Activated B cell treated with CpG ODN at 0.5 μM for 24 hours (primary cell): Measurements from ENCODE around the gene ZNF223. TPM values are rescaled to one million over a fixed set of nuclear protein-coding genes. Genes with fewer than 3 reads are reported as not detected.

ENCODE experiments used
- ATAC-seq: fragments of 200-7000 bp; cut with Tn5 transposase; one replicate; pipeline ENCODE4 v1.10.0; 2021; ENCODE audit warnings: low read depth, mild to moderate bottlenecking, moderate library complexity
- CTCF ChIA-PET: fragments of 350-600 bp; sonication (Branson Sonifier 250); formaldehyde crosslinking; loops from one replicate; lab custom pipeline; 2021; ENCODE audit warnings: antibody characterized with exemption; lab: Charles Lee
- POLR2A ChIA-PET: fragments of 350-600 bp; sonication (Branson Sonifier 250); formaldehyde crosslinking; loops from one replicate; lab custom pipeline; 2021; ENCODE audit warnings: antibody characterized with exemption; lab: Charles Lee
- DNase-seq: peaks from one replicate; pipeline ENCODE4 v3.0.0; 2022
- H3K27ac Mint-ChIP-seq: one replicate; pipeline ENCODE4 v1.8.0; 2020; ENCODE audit warnings: mixed read lengths
- H3K27me3 Mint-ChIP-seq: one replicate; pipeline ENCODE4 v1.8.0; 2021; ENCODE audit warnings: mixed read lengths
- H3K36me3 Mint-ChIP-seq: one replicate; pipeline ENCODE4 v1.8.0; 2021; ENCODE audit warnings: low read depth, mixed read lengths
- H3K4me1 Mint-ChIP-seq: one replicate; pipeline ENCODE4 v1.8.0; 2021; ENCODE audit warnings: mixed read lengths
- H3K4me3 Mint-ChIP-seq: one replicate; pipeline ENCODE4 v1.8.0; 2020; ENCODE audit warnings: mild to moderate bottlenecking, mixed read lengths
- H3K9me3 Mint-ChIP-seq: one replicate; pipeline ENCODE4 v1.8.0; 2020; ENCODE audit warnings: mixed read lengths
- CTCF ChIP-seq: fragments of 200-600 bp; IDR thresholded peaks from one replicate; pipeline ENCODE4 v1.8.0; 2022; ENCODE audit warnings: antibody characterized with exemption, mild to moderate bottlenecking
- intact Hi-C: fragments of 100-400 bp; cut with micrococcal nuclease; formaldehyde crosslinking; loops from one replicate; pipeline ENCODE4 v1.15.1; 2024
- total RNA-seq: library from RNA; stranded (reverse); gene quantifications from 2 replicates; pipeline ENCODE4 v1.2.3, GENCODE V29; 2022

ZNF223 gene
- total RNA-seq, 1 donor from 2014 or later = 4.5 TPM

GRCh38 chr19:44050740-44051649, 841 bp upstream of the ZNF223 start:
- Mint-ChIP-seq H3K27ac (peak overlapping the region; percentile 36), H3K9me3 (peaks cover 24% of the 10 kb centered on the region), H3K4me3 (peak overlapping the region; percentile 94), H3K36me3 (peaks cover 28% of the 10 kb centered on the region), H3K4me1 (peaks cover 29% of the 10 kb centered on the region), H3K27me3 (peaks cover 11% of the 10 kb centered on the region)
- CTCF ChIA-PET = no interaction called here
- no peak for DNase-seq
- TF ChIP-seq CTCF = no peak
- peak; percentile 26 for ATAC-seq
- intact Hi-C loops = loop anchor here (1.0 kb wide), 2 partner anchors 21 to 43 kb away; partner anchors contain the start of genes ZNF224 and ZNF284
- POLR2A ChIA-PET = interaction anchor here (1.2 to 1.8 kb wide), 2 partner anchors 21 to 44 kb away, joined by 3 to 6 read pairs; partner anchors contain the start of gene ZNF224

- no peak for DNase-seq
- intact Hi-C loops = no loop called here
- H3K4me3 Mint-ChIP-seq = no peak overlapping the region
- no peak for ATAC-seq
- H3K4me1 Mint-ChIP-seq = peaks cover 24% of the 10 kb centered on the region
- ChIA-PET POLR2A (no interaction called here), CTCF (no interaction called here)
- H3K9me3 Mint-ChIP-seq = peaks cover 21% of the 10 kb centered on the region
- TF ChIP-seq CTCF = no peak
- H3K27ac Mint-ChIP-seq = no peak overlapping the region
- H3K36me3 Mint-ChIP-seq = peaks cover 61% of the 10 kb centered on the region
- H3K27me3 Mint-ChIP-seq = no peaks in the 10 kb centered on the region
These were observed 4.0 kb downstream of the ZNF223 start for GRCh38 chr19:44055870-44056269.

GRCh38 chr19:44059229-44059628, 7.4 kb downstream of the ZNF223 start:
- peaks cover 78% of the 10 kb centered on the region for H3K36me3 Mint-ChIP-seq
- CTCF ChIA-PET = no interaction called here
- no peaks in the 10 kb centered on the region for H3K27me3 Mint-ChIP-seq
- H3K27ac Mint-ChIP-seq = no peak overlapping the region
- DNase-seq (no peak), ATAC-seq (no peak)
- no peaks in the 10 kb centered on the region for H3K4me1 Mint-ChIP-seq
- H3K4me3 Mint-ChIP-seq = no peak overlapping the region
- POLR2A ChIA-PET = no interaction called here
- TF ChIP-seq CTCF = no peak
- intact Hi-C loops = no loop called here
- peaks cover 22% of the 10 kb centered on the region for H3K9me3 Mint-ChIP-seq

- Mint-ChIP-seq H3K27ac (no peak overlapping the region), H3K36me3 (peaks cover 73% of the 10 kb centered on the region)
These were observed 9.2 kb downstream of the ZNF223 start for GRCh38 chr19:44061038-44061437.

More at GRCh38 chr19:44061038-44061437, 9.2 kb downstream of the ZNF223 start:
- no peak for TF ChIP-seq CTCF
- no peak for ATAC-seq
- CTCF ChIA-PET = no interaction called here
- intact Hi-C loops = no loop called here
- H3K4me3 Mint-ChIP-seq = no peak overlapping the region
- POLR2A ChIA-PET = no interaction called here
- H3K27me3 Mint-ChIP-seq = no peaks in the 10 kb centered on the region
- peaks cover 19% of the 10 kb centered on the region for H3K9me3 Mint-ChIP-seq
- no peaks in the 10 kb centered on the region for H3K4me1 Mint-ChIP-seq
- DNase-seq = no peak
